Stimulated activated naive CD8-positive, alpha-beta T cell treated with anti-CD3 and anti-CD28 coated beads, Interleukin-15, Interleukin-2, amounts not matched to agents 100 U/mL and 50 U/mL, for 24 hours (primary cell): Measurements from ENCODE around the gene ATXN10.
"Not testable (repeated sequence)": the region's sequence is repeated elsewhere in the genome, so short reads cannot be mapped to it uniquely, and the experiment has no call there.

ENCODE experiments used
- ATAC-seq: fragments of 150-1000 bp; cut with Tn5 transposase; one replicate; pipeline ENCODE4 v1.10.0; 2021
- DNase-seq: peaks from one replicate; pipeline ENCODE4 v3.0.0; 2021

Gene ATXN10

DNA sequence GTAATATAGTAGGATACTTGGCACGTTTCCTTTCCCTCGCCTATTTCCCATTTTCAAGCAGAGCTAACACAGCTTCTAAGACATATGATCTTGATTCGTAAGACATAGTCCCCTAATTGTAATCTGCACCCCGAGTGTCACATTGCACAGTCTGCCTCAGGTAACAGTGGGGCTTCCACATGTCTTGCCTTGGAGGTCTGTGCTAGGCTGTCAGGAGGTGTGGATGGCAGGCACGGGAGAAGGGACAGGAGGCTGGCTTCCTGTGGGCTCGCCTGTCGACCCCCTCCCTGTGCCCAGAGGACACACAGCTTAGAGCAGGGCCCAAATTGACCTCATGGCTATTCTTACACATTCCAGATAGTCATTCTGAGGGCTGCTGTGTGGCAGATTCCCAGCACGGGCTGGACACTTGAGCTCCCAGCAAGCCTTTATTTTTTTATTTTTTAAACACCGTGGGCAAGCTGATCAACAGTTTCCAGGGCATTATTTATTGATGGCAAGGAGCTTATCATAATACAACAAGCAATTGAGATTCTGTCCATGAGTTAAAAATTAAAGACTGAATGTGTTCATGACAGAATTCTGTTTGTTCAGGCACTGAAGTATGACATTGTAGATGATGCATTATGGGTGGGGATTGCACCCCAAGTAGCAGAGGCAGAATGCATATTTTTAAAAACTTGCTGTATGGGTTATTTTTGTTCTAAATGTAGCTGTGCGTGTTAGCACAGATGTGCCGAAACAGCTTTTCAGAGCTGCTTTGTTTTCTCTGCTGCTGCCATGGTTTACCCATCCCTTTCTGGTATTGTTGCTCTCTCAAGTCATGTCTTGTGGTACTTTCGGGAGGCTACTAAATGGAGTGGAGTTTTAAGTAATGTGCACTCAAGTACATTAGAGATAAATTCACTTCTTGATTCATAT is 113.0 kb downstream of the ATXN10 start:
- no peak for ATAC-seq
- no peak for DNase-seq

DNA sequence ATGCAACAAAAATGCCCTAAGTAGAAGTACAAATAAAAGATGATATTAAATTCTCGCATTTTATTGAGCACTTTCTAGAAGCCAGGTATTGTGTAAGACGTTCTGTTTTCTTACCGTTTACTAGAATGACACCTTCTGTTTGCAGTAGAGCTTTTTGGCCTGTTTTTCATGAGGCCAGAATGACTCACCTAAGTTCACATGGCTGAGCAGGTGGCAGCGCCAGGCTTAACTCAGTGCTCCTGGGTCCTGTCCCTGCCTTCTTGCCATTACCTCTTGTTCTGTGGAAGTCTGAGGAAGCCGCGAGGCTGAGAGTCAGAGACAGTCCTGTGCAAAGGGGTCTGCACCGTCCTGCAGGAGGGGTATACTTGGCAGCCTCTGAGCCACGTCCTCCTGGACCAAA is 113.8 kb downstream of the ATXN10 start:
- no peak for DNase-seq

GRCh38 chr22:45786726-45787125 is 115.1 kb downstream of the ATXN10 start:
- DNase-seq: no peak
- no peak for ATAC-seq

More for the DNA sequence above, 113.8 kb downstream of the ATXN10 start:
- no peak for ATAC-seq

DNA sequence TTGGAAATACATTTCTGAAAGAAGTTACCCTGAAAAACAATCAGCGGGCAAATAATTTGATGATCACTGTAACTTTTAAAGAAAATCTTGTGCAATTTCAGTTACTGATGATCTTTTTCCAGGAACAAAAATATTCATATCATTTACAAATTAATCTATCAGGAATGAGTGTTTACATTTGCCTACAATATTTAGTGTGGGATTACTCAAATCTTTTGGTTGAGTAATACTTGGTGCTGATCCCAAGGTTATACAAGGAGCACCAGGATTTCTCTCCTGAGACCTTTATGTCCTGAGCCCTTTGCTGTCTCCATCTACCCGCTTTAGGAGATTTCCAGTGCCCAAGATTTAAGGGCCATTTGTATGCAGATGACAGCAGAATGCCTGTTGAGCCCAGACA is 116.1 kb downstream of the ATXN10 start:
- ATAC-seq (no peak), DNase-seq (no peak)

- ATAC-seq (no peak), DNase-seq (no peak)
These were observed 116.9 kb downstream of the ATXN10 start for GRCh38 chr22:45788522-45788921.

- DNase-seq: no peak
- ATAC-seq: no peak
These were observed 118.8 kb downstream of the ATXN10 start for GRCh38 chr22:45790401-45790800.

DNA sequence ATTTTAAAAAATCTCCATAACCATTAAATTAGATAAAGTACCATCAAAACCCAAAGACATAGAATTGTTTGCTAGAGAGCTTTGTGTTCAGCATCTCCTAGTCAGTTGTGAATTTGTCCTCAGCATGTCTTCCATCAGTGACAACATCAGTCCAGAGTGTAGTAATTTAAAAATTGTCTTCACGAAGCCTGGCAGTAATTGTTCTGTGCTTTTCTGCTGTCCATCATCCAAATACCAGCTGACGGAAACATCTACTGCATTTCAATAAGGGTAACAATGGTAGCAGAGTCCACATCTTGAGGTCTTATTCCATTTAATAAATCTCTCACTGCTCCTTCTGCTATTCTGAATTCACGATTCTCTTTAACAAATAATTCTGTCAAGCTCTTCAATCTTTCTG is 121.5 kb downstream of the ATXN10 start:
- ATAC-seq: no peak
- no peak for DNase-seq

DNA sequence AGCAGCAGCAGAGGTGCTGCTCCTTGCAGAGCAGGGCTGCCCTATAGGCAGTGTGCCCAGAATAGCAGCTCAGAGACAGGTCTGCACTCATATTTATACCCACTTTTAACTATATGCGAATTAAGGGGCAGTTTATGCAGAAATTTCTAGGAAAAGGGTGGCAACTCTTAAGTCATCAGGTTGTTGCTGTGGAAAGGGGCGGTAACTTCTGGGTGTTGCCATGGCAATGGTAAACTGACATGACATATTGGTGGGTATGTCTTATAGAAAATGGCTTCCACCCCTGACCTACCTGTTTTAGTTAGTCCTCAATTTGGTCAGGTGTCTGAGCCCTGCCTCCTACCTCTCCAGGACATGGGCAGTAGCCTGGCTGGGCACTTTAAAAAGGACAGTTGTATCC is 122.3 kb downstream of the ATXN10 start:
- ATAC-seq: no peak
- DNase-seq: no peak

GRCh38 chr22:45796009-45796408 is 124.4 kb downstream of the ATXN10 start:
- DNase-seq, ATAC-seq: not testable (repeated sequence)

GRCh38 chr22:45799291-45799690 is 127.7 kb downstream of the ATXN10 start:
- no peak for DNase-seq
- ATAC-seq: no peak

DNA sequence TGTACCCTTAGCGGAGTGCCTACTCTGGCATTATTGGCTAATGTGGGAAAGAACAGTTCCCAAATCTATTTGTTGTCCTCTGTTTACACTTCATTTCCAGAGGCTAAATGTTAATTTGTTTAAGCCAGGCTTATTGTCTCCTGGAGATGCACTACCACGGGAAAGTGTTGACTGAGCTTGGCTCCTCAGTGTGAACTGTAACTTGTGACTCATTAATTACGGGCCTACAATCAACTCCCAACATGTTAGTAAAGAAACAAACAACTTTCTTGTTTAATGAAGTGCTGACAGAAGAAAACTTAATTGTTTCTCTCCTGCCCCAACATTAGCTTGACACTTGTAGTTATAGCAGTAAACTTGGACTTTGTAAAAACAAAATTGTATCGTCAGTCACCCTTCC is 130.4 kb downstream of the ATXN10 start:
- ATAC-seq (no peak), DNase-seq (no peak)

- ATAC-seq (no peak), DNase-seq (no peak)
These were observed 132.8 kb downstream of the ATXN10 start for GRCh38 chr22:45804319-45804985.

DNA sequence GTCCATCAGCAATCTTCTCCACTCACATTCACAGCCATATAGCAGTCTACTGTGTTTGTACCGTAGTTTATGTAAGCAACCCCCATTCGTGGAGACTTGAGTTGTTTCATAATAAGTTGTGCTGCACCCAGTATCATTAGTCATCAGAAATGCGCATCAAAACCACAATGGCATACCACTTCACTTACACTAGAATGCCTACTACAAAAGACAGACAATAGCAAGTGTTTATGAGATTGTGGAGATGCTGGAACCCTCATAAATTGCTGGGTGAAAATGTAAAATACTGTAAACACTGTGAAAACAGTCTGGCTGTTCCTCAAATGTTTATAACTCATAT is 133.3 kb downstream of the ATXN10 start:
- no peak for DNase-seq
- no peak for ATAC-seq

DNA sequence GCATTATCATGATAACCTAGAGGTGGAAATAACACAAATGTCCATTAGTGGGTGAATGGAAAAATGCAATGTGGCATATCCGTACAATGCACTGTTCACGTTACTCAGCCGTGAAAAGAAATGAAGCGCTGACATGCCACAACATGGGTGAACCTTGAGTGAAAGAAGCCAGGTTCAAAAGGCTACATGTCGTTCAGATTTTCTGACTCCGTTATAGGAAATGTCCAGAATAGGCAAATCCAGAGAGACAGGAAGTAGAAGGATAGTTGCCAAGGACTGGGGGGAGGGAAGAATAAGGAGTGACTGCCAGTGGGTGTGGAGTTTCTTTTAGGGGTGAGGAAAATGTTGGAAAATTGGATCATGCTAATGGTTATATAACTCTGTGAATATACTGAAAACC is 133.8 kb downstream of the ATXN10 start:
- no peak for DNase-seq
- no peak for ATAC-seq

GRCh38 chr22:45807156-45807915 is 135.7 kb downstream of the ATXN10 start:
- ATAC-seq (no peak), DNase-seq (no peak)

GRCh38 chr22:45812910-45813309 is 141.3 kb downstream of the ATXN10 start:
- no peak for ATAC-seq

DNA sequence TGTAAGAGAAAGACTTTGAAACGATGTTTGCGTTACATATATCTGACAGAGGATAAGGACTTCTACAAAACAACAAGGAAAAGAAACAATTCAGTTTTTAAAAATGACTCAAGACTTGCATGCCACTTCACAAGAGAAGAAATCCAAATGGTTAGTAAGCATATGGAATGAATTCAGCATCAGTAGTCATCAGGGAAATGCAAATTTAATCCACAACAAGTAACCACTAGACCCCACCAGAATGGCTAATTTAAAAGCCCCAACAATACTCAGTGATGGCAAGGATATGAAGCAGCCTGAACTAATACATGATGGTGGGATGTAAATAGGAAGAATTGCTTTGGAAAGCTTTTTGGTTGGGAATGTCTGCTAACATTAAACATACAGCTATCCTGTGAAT is 142.6 kb downstream of the ATXN10 start:
- DNase-seq (no peak), ATAC-seq (no peak)

More at GRCh38 chr22:45812910-45813309, 141.3 kb downstream of the ATXN10 start:
- no peak for DNase-seq

DNA sequence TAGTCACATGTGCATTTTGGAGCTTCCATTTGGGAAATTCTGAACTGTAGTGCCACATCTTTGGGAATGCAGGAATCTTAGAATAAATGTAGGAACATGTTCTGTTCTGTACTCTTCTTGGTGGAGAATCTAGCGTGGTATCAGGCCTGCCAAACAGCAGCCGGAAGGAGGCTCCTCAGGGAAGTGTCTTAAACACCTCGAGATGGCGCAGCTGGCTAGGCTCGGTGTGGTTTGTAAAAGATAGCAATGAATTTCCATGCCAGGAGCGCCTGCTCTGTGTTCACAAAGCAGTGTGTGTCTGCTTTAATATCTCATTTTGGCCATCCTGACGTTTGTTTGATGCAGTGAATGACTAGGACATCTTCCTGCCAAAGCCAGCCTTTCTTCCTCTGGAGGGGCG is 145.1 kb downstream of the ATXN10 start:
- DNase-seq: no peak
- no peak for ATAC-seq

GRCh38 chr22:45817745-45818423 is 146.2 kb downstream of the ATXN10 start:
- ATAC-seq (no peak), DNase-seq (no peak)

- DNase-seq: no peak
- no peak for ATAC-seq
These were observed 146.9 kb downstream of the ATXN10 start for GRCh38 chr22:45818424-45819085.

DNA sequence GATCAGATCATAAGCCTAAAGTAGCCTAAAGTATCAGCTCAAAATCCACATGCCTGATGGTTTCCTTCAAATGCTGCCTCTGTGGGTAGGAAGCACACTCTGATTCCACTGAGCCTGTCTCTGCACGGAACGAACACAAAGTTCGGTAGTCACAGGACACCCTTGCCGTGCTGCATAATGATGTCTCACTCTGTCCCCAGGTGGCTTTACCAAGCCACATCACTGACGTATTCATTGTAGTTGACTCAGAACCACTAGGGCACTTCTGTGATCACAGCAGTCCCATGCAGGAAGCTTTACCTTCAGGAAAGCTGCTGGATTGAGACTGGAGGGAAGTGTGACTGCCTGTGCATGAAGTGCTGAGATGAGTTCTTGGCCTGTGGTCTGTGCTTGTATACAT is 147.7 kb downstream of the ATXN10 start:
- no peak for ATAC-seq
- no peak for DNase-seq

- DNase-seq (no peak), ATAC-seq (no peak)
These were observed 151.7 kb downstream of the ATXN10 start for GRCh38 chr22:45823336-45823735.
